Colonic mucosa (tissue), 4 donors: Measurements from ENCODE around the gene PGP. TPM values are rescaled to one million over a fixed set of nuclear protein-coding genes. Genes with fewer than 3 reads are reported as not detected.

Experiments used
- DNase-seq: peaks from one replicate; pipeline ENCODE4 v3.0.0-alpha.2; 2020
- H3K27ac ChIP-seq: fragments of 200-600 bp; one replicate; pipeline ENCODE4 v1.8.0; 2021
- H3K27me3 ChIP-seq: fragments of 200-600 bp; one replicate; pipeline ENCODE4 v1.8.0; 2021
- H3K36me3 ChIP-seq: fragments of 200-600 bp; one replicate; pipeline ENCODE4 v1.8.0; 2021
- H3K4me1 ChIP-seq: fragments of 200-600 bp; one replicate; pipeline ENCODE4 v1.8.0; 2021; ENCODE audit warnings: mild to moderate bottlenecking
- H3K4me3 ChIP-seq: fragments of 200-600 bp; one replicate; pipeline ENCODE4 v1.8.0; 2021
- H3K9ac ChIP-seq, 2 donors: one replicate each; pipeline ENCODE4 v1.7.0; 2013; ENCODE audit warnings: control low read depth in 2 of 2, low read depth in 2 of 2, low read length in 2 of 2
- H3K9me3 ChIP-seq: fragments of 200-600 bp; one replicate; pipeline ENCODE4 v1.8.0; 2021
- intact Hi-C: fragments of 100-400 bp; cut with DNase I; formaldehyde crosslinking; loops from one replicate; pipeline ENCODE4 v1.14.1; 2022
- total RNA-seq, 2 donors: library from RNA; stranded (reverse); fragmentation: NEBNext Ultra II Directional in 1 of 2; extraction: Animal tissue kit (Norgen Biotek cat#: 25700) in 1 of 2; gene quantifications; one replicate each; pipeline ENCODE4 v1.2.1, GENCODE V29; 2021
- TF ChIP-seq, protein P1 (sequence below): fragments of 200-600 bp; IDR thresholded peaks from one replicate; pipeline ENCODE4 v1.8.0; 2022; ENCODE audit warnings: antibody characterized with exemption, mild to moderate bottlenecking
- donor health status: healthy.
- donor health status: DM: no; HTN: no; CAD: no.
- donor health status: DM: no; HTN: no; CAD: no.

PGP gene
- total RNA-seq, 2 donors from 2014 or later = 17.1 to 37.3 TPM

DNA sequence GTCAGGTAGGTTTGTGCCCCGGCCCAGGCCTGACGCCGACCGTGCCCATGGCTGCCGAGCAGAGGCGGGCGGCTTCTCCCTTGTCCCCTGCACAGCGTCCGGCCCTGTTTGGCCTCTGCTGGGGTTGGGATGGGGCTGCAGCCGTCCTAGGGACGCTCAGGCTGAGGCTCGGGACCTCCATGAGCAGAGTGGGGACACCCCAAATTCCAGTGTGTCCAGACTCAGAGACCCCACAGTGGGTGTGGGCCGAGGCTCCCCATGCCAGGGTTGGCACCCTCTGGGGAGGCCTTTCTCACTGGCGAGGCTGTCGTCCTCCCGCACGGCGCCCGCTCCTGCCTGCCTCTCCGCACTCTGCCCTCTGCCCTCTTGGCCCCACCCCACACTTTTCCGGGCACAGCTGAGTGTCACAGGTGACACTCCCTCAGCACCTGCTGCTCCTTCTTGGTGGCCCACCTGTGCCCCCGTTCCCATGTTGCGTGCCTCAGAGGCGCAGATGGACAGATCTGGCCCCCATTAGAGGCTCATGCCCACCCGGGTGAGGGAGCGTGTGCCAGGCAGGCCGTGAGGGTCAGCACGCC, 43.0 kb downstream of the PGP start:
- DNase-seq = no peak
- peaks cover 18% of the 10 kb centered on the region for H3K36me3 ChIP-seq
- H3K27ac ChIP-seq = no peak overlapping the region
- TF ChIP-seq, protein P1, sequence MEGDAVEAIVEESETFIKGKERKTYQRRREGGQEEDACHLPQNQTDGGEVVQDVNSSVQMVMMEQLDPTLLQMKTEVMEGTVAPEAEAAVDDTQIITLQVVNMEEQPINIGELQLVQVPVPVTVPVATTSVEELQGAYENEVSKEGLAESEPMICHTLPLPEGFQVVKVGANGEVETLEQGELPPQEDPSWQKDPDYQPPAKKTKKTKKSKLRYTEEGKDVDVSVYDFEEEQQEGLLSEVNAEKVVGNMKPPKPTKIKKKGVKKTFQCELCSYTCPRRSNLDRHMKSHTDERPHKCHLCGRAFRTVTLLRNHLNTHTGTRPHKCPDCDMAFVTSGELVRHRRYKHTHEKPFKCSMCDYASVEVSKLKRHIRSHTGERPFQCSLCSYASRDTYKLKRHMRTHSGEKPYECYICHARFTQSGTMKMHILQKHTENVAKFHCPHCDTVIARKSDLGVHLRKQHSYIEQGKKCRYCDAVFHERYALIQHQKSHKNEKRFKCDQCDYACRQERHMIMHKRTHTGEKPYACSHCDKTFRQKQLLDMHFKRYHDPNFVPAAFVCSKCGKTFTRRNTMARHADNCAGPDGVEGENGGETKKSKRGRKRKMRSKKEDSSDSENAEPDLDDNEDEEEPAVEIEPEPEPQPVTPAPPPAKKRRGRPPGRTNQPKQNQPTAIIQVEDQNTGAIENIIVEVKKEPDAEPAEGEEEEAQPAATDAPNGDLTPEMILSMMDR = no peak
- no peak overlapping the region for H3K9ac ChIP-seq
- no peaks in the 10 kb centered on the region for H3K27me3 ChIP-seq
- intact Hi-C loops = no loop called here
- no peak overlapping the region for H3K4me3 ChIP-seq
- no peaks in the 10 kb centered on the region for H3K9me3 ChIP-seq
- H3K4me1 ChIP-seq = no peaks in the 10 kb centered on the region

DNA sequence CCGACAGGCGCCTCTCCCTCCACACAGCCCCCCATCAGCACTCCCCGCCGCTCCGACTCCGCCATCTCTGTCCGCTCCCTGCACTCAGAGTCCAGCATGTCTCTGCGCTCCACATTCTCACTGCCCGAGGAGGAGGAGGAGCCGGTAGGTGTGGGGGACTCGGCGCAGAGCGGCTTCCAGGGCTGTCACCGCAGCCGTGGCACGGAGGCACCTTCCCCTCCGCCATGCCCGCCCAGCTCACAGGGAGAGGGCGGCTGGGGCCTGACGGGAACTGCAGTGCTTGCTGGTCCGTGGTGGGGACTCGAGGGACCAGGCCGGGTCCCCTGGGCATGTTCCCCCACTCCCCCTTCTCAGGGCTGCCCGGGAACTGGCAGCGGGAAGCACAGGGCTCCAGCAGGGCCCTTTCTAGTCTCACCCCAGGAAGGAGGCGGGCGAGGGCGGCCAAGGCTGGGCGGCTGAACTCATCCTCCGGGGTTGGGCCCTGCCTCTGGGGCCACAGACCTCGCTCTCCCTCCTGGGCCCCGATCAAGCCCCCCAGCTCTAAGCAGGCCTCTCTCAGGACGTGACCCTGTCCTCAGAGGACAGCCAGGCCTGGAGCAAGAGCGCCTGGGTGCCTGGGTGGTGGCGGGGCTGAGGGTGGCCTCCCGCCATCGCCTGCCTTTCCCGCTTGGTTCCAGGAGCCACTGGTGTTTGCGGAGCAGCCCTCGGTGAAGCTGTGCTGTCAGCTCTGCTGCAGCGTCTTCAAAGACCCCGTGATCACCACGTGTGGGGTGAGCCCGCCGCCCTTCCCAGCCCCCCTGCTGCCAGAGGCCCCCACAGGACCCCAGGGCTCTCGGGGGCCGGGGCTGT, 43.8 kb downstream of the PGP start:
- Histone ChIP-seq H3K36me3 (peaks cover 18% of the 10 kb centered on the region), H3K9ac (no peak overlapping the region), H3K4me3 (no peak overlapping the region), H3K4me1 (no peaks in the 10 kb centered on the region), H3K27me3 (no peaks in the 10 kb centered on the region), H3K9me3 (no peaks in the 10 kb centered on the region), H3K27ac (no peak overlapping the region)
- intact Hi-C loops = no loop called here
- TF ChIP-seq, protein P1 = no peak
- no peak for DNase-seq

DNA sequence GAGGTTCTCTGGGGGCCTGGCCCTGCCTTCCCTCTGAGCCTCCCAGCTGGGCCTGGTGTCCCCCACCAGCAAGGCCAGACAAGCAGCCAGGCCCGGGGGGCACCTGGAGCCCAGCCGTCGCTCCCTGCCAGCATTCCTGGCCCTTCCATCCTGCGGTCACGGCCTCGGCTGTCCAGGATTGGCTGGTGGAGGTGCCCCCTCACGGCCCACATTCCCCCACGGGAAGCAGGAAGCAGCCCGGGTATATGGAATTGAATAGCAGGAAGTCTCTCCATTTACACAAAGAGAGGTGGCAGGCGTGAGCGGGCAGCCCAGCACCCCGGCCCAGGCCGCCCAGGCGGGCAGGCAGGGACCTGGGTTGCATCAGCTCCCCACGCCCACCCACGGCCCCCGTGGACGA, 44.6 kb downstream of the PGP start:
- intact Hi-C loops = no loop called here
- no peaks in the 10 kb centered on the region for H3K27me3 ChIP-seq
- TF ChIP-seq, protein P1 = no peak
- peaks cover 18% of the 10 kb centered on the region for H3K36me3 ChIP-seq
- H3K9ac ChIP-seq = no peak overlapping the region
- no peaks in the 10 kb centered on the region for H3K4me1 ChIP-seq
- H3K9me3 ChIP-seq = no peaks in the 10 kb centered on the region
- no peak overlapping the region for H3K4me3 ChIP-seq
- no peak for DNase-seq
- H3K27ac ChIP-seq = no peak overlapping the region

DNA sequence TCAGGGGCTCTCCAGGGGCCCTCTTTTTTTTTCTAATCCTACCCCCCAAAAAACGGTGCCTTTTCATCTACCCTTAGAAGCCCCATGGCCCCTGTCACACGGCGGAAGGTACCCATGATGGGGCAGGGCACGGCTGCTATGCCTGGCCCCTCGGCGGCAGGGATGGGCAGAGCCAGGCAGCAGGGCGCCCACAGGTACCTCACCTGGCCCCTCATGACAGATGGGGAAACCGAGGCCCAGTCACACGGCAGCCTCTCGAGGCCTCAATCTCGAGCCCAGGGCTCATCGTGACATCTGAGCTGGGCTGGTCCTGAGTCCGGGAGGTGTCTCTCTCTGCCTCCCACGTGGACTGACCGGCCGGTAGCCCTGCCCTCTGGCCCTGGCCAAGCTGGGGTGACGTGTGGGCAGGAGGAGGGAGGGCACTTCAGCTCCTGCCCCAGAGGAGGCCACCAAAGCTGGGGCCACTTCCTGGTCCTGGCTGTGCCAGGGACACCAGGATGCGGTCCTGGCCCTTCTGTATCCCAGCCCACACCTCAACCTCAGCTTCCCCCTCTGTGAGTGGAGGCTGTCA, 47.5 kb downstream of the PGP start:
- no peak overlapping the region for H3K9ac ChIP-seq
- H3K36me3 ChIP-seq = peaks cover 8% of the 10 kb centered on the region
- H3K4me1 ChIP-seq = peaks cover 14% of the 10 kb centered on the region

DNA sequence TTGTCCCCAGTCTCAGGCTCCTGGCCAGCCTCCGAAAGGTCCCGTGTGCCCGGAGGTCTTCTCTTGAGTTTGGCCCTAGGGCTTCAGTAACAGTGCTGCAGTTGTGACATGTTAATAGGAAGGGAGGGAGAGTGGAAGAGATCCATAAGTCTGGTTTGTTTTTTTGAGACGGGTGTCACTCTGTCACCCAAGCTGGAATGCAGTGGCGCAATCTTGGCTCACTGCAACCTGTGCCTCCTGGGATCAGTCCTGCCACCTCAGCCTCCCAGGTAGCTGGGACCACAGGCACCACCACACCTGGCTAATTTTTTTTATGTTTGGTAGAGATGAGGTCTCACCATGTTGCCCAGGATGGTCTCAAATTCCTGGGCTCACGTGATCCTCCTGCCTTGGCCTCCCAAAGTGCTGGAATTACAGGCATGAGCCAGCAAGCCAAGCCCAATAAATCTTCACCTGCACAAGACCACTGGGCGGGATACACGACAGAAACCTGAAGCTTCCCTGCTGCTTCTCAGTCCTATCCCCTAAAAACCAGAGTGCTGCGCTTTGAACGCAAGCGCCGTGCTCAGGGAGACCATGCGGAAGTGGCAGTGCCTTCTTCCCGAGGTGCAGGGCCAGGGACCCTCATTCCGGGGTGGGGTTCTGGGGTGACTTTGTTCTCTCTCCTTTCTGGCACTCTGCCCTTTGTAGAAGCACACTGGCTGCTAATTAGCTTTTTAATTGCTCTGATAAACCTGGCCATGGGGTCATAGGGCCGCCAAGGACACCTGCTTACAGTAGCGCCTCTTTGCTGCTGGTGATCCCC, 48.2 kb downstream of the PGP start:
- no peak for DNase-seq
- Histone ChIP-seq H3K9ac (no peak overlapping the region), H3K4me1 (peaks cover 15% of the 10 kb centered on the region), H3K27ac (no peak overlapping the region), H3K4me3 (no peak overlapping the region), H3K36me3 (peaks cover 8% of the 10 kb centered on the region), H3K27me3 (no peaks in the 10 kb centered on the region), H3K9me3 (no peaks in the 10 kb centered on the region)
- TF ChIP-seq, protein P1 = no peak
- intact Hi-C loops = no loop called here

More for the DNA sequence above, 47.5 kb downstream of the PGP start:
- no peak for DNase-seq
- TF ChIP-seq, protein P1 = no peak
- Histone ChIP-seq H3K4me3 (no peak overlapping the region), H3K27ac (no peak overlapping the region), H3K27me3 (no peaks in the 10 kb centered on the region), H3K9me3 (no peaks in the 10 kb centered on the region)
- intact Hi-C loops = no loop called here
